GM12878 (cell line): ENCODE measurements around the gene RBM48. TPM values are rescaled to one million over a fixed set of nuclear protein-coding genes. Genes with fewer than 3 reads are reported as not detected.

ENCODE experiments used
- ATAC-seq: fragments of 200-7000 bp; cut with Tn5 transposase; 3 replicates; pipeline ENCODE4 v1.9.1; 2020; ENCODE audit warnings: mild to moderate bottlenecking, moderate library complexity
- BruUV-seq: library from RNA; stranded (reverse); fragments of 400-500 nt; replicated peaks from 2 replicates; lab custom pipeline; 2021; lab: Mats Ljungman, UMichigan
- CTCF ChIA-PET: fragments of 300-600 bp; sonication (Branson Sonifier 250); formaldehyde crosslinking; extraction: SDS; loops from one replicate; lab custom pipeline; 2021; ENCODE audit warnings: inconsistent platforms; lab: Yijun Ruan, JAX
- POLR2A ChIA-PET: fragments of 350-600 bp; formaldehyde crosslinking; extraction: SDS; loops from one replicate; lab custom pipeline; 2021; ENCODE audit warnings: inconsistent platforms; lab: Charles Lee
- RAD21 ChIA-PET: fragments of 300-600 bp; sonication (Branson Sonifier 250); formaldehyde crosslinking; loops from one replicate; lab custom pipeline; 2023; ENCODE audit warnings: antibody characterized with exemption; ENCODE audit not compliant: unreplicated experiment; lab: Charles Lee
- SMC1A ChIA-PET: fragments of 300-600 bp; sonication (Branson Sonifier 250); formaldehyde crosslinking; loops from one replicate; lab custom pipeline; 2023; ENCODE audit not compliant: unreplicated experiment, uncharacterized antibody; lab: Charles Lee
- DNase-seq: peaks from one replicate; pipeline ENCODE4 v3.0.0-alpha.2; 2011; ENCODE audit warnings: low read depth, low spot score
- FAIRE-seq: peaks from 3 replicates; lab custom pipeline; 2011; peaks lifted over from hg19 to GRCh38; lab: Jason Lieb, UNC
- H2AFZ ChIP-seq: 2 replicates; pipeline ENCODE4 v1.6.0; 2011; ENCODE audit warnings: low read depth, low read length, control low read depth; ENCODE audit not compliant: control insufficient read depth
- H3K27ac ChIP-seq: 2 replicates; pipeline ENCODE4 v1.5.1; 2011; ENCODE audit warnings: control low read depth; ENCODE audit not compliant: control insufficient read depth, insufficient read depth
- H3K27me3 ChIP-seq, 2 experiments: replicated peaks in 1 of 2; 2 replicates each; pipeline versions ENCODE4 v1.6.0 to v1.6.1; 2011; ENCODE audit warnings: low read length in 1 of 2; ENCODE audit not compliant: control insufficient read depth in 2 of 2, insufficient read depth in 2 of 2
- H3K36me3 ChIP-seq, 2 experiments: 2 replicates each; pipeline ENCODE4 v1.5.1; 2011; ENCODE audit warnings: low read length in 1 of 2; ENCODE audit not compliant: control insufficient read depth in 2 of 2, insufficient read depth in 2 of 2
- H3K4me1 ChIP-seq: 2 replicates; pipeline ENCODE4 v1.6.1; 2011; ENCODE audit warnings: mild to moderate bottlenecking, low read length, moderate library complexity, mixed read lengths; ENCODE audit not compliant: control insufficient read depth, insufficient read depth
- H3K4me2 ChIP-seq: 2 replicates; pipeline ENCODE4 v1.6.0; 2011; ENCODE audit warnings: control low read depth; ENCODE audit not compliant: control insufficient read depth, insufficient read depth
- H3K4me3 ChIP-seq: fragments of 200-600 bp; sonication (generic); 2 replicates; pipeline ENCODE4 v1.5.1; 2016
- H3K79me2 ChIP-seq: 2 replicates; pipeline ENCODE4 v1.6.0; 2011; ENCODE audit warnings: low read length; ENCODE audit not compliant: control insufficient read depth, insufficient read depth
- H3K9ac ChIP-seq: 2 replicates; pipeline ENCODE4 v1.8.0; 2011; ENCODE audit warnings: low read length, control low read depth, mixed read lengths; ENCODE audit not compliant: control insufficient read depth, insufficient read depth
- H3K9me3 ChIP-seq: replicated peaks from 3 replicates; pipeline ENCODE4 v1.5.1; 2011; ENCODE audit warnings: mild to moderate bottlenecking, low read length; ENCODE audit not compliant: control insufficient read depth, insufficient read depth
- H4K20me1 ChIP-seq: 2 replicates; pipeline ENCODE4 v1.6.0; 2011; ENCODE audit not compliant: control insufficient read depth, insufficient read depth
- CEBPZ ChIP-seq: fragments of 150-350 bp; IDR thresholded peaks from 2 replicates; pipeline ENCODE4 v1.6.1; 2016; ENCODE audit warnings: low read depth, low read length
- CHD2 ChIP-seq: IDR thresholded peaks from 2 replicates; pipeline ENCODE4 v1.6.1; 2011; ENCODE audit warnings: low read depth, low read length, improper control_type of control experiment, borderline replicate concordance
- ESRRA ChIP-seq: IDR thresholded peaks from 2 replicates; pipeline ENCODE4 v1.6.1; 2012; ENCODE audit warnings: mild to moderate bottlenecking, low read length, improper control_type of control experiment
- FOS ChIP-seq: IDR thresholded peaks from 3 replicates; pipeline ENCODE4 v1.6.1; 2011; ENCODE audit warnings: borderline replicate concordance; ENCODE audit not compliant: insufficient read length; ENCODE audit errors: extremely low read depth
- IKZF2 ChIP-seq, 2 experiments: fragments of 450-650 bp; IDR thresholded peaks; 2 replicates each; pipeline ENCODE4 v1.6.1; 2017; ENCODE audit warnings: mild to moderate bottlenecking in 2 of 2, moderate library complexity in 2 of 2
- KAT2A ChIP-seq: conservative IDR thresholded peaks from 2 replicates; pipeline ENCODE4 v1.6.1; 2011; ENCODE audit warnings: low read depth, low read length; ENCODE audit not compliant: control insufficient read depth
- NR2F1 ChIP-seq: fragments of 450-650 bp; conservative IDR thresholded peaks from 2 replicates; pipeline ENCODE4 v1.6.1; 2017; ENCODE audit warnings: mild to moderate bottlenecking
- POLR2A ChIP-seq: IDR thresholded peaks from 2 replicates; pipeline ENCODE4 v1.6.1; 2011; ENCODE audit warnings: low read depth, mild to moderate bottlenecking, low read length
- RFX5 ChIP-seq: IDR thresholded peaks from 2 replicates; pipeline ENCODE4 v1.6.1; 2011; ENCODE audit warnings: low read depth, low read length, improper control_type of control experiment
- SIN3A ChIP-seq: IDR thresholded peaks from 2 replicates; pipeline ENCODE4 v1.6.1; 2012; ENCODE audit warnings: low read depth, low read length, improper control_type of control experiment
- SMAD1 ChIP-seq: fragments of 450-650 bp; IDR thresholded peaks from 2 replicates; pipeline ENCODE4 v1.6.1; 2018; ENCODE audit warnings: mild to moderate bottlenecking, low read depth; ENCODE audit not compliant: partially characterized antibody
- SREBF2 ChIP-seq: IDR thresholded peaks from 2 replicates; pipeline ENCODE4 v1.6.1; 2012; ENCODE audit warnings: mild to moderate bottlenecking, low read length
- SUPT20H ChIP-seq: IDR thresholded peaks from 2 replicates; pipeline ENCODE4 v1.6.1; 2011; ENCODE audit warnings: low read depth, mild to moderate bottlenecking, low read length, moderate library complexity, borderline replicate concordance; ENCODE audit not compliant: control insufficient read depth
- TAF1 ChIP-seq: IDR thresholded peaks from 2 replicates; pipeline ENCODE4 v1.6.1; 2011; ENCODE audit warnings: mild to moderate bottlenecking, low read depth, low read length, borderline replicate concordance
- ZNF592 ChIP-seq: fragments of 450-650 bp; IDR thresholded peaks from 2 replicates; pipeline ENCODE4 v1.6.1; 2017; ENCODE audit warnings: mild to moderate bottlenecking, moderate library complexity
- WGBS: methylation state at CpG from one replicate; pipeline ENCODE4 v1.1.6; 2016; ENCODE audit warnings: low lambda C conversion rate; ENCODE audit not compliant: insufficient replicate concordance, insufficient coverage; ENCODE audit errors: missing lambda C conversion rate; 5-methylcytosine and 5-hydroxymethylcytosine counted together
- in situ Hi-C: fragments of 300-500 bp; cut with MboI; formaldehyde crosslinking; loops from 9 replicates; pipeline ENCODE4 v1.14.3; 2018; ENCODE audit warnings: mixed read lengths
- intact Hi-C: fragments of 100-400 bp; cut with micrococcal nuclease; formaldehyde crosslinking; loops from one replicate; pipeline ENCODE4 v1.14.2; 2022; ENCODE audit not compliant: unreplicated experiment
- polyA plus RNA-seq, 11 experiments: library from polyadenylated mRNA; depleted of rRNA in 4 of 11; unstranded in 6 of 11; stranded (reverse) in 5 of 11; fragments of >200 nt; fragmentation: Nextera tagmentation in 4 of 11; fragmentation: Illumina TruSeq in 1 of 11; extraction: Ambion mirVana in 4 of 11; extraction: Trizol in 1 of 11; gene quantifications; 1 replicate in 1 of 11; 2 replicates in 10 of 11; pipeline versions ENCODE4 v1.2.1 to v1.2.3, GENCODE V29; 2011 to 2016; ENCODE audit warnings: inconsistent platforms in 2 of 11, missing spikeins in 2 of 11, low read depth in 1 of 11
- total RNA-seq, 4 experiments: library from RNA; depleted of rRNA in 3 of 4; stranded (reverse); fragments of >200 nt in 3 of 4; fragmentation: Illumina TruSeq in 1 of 4; extraction: Trizol in 1 of 4; gene quantifications; 2 replicates each; pipeline versions ENCODE4 v1.2.1 to v1.2.3, GENCODE V29; 2013 to 2021

RBM48 gene
- total and polyA plus RNA-seq, 10 of the 15 experiments (the other 5 are each of a cell fraction or from before 2014, with no cell fraction given): 8.5 to 14.7 (median 11.6) TPM

- TF ChIP-seq SMAD1 (no peak), TAF1 (no peak), CHD2 (no peak), NR2F1 (no peak)
- TF ChIP-seq, all 136 proteins: peak for 0
Measured at GRCh38 chr7:92563345-92563744, 34.8 kb downstream of the RBM48 start (continued).

- no peaks in the 10 kb centered on the region for H4K20me1 ChIP-seq
- H2AFZ ChIP-seq: no peak overlapping the region
- no peaks in the 10 kb centered on the region for H3K79me2 ChIP-seq
- ChIA-PET RAD21 (no interaction called here), SMC1A (interaction anchor here (1.7 kb wide), 1 partner anchor 8 kb away, joined by 4 read pairs; no protein-coding TSS in a partner anchor), CTCF (interaction anchor here (1.3 kb wide), 1 partner anchor 11 kb away, joined by 3 read pairs; no protein-coding TSS in a partner anchor), POLR2A (no interaction called here)
- H3K4me1 ChIP-seq: no peaks in the 10 kb centered on the region
- H3K9ac ChIP-seq: no peak overlapping the region
- peaks cover 6 to 33% of the 10 kb centered on the region in 2 experiments for H3K36me3 ChIP-seq
- H3K9me3 ChIP-seq: no peaks in the 10 kb centered on the region
- no TSS peak for BruUV-seq
- H3K4me3 ChIP-seq: no peak overlapping the region
- intact Hi-C loops (no loop called here), in situ Hi-C loops (no loop called here)
- no peaks in the 10 kb centered on the region for H3K27me3 ChIP-seq
- FAIRE-seq (no peak), DNase-seq (no peak), ATAC-seq (no peak)
- whole genome bisulfite sequencing: over 99% methylated on average over 6 of the region's 6 CpGs
- H3K4me2 ChIP-seq: no peak overlapping the region
- no peak overlapping the region for H3K27ac ChIP-seq
- no peak for TF ChIP-seq ZNF592
- no peak for TF ChIP-seq ESRRA
- no peak for TF ChIP-seq CEBPZ
- no peak for TF ChIP-seq POLR2A
- no peak for TF ChIP-seq RFX5
- no peak for TF ChIP-seq KAT2A
- TF ChIP-seq SUPT20H: no peak
- no peak for TF ChIP-seq SIN3A
- no peak for TF ChIP-seq FOS
- TF ChIP-seq IKZF2 (IDR thresholded peaks at IDR 0.05): no peak
- no peak for TF ChIP-seq SREBF2
Measured at GRCh38 chr7:92567460-92567859, 38.9 kb downstream of the RBM48 start.
